K562 (cell line): ENCODE data around the gene P4HTM. TPM values are rescaled to one million over a fixed set of nuclear protein-coding genes. Genes with fewer than 3 reads are reported as not detected.

Source experiments
- ASH1L ChIP-seq: fragments of 450-650 bp; IDR thresholded peaks from 2 replicates; pipeline ENCODE4 v1.6.1; 2018; ENCODE audit warnings: borderline replicate concordance, mild to moderate bottlenecking, low read depth; ENCODE audit not compliant: partially characterized antibody
- CTCF ChIP-seq, 3 experiments: IDR thresholded peaks in 2 of 3; conservative IDR thresholded peaks in 1 of 3; 2 replicates each; pipeline ENCODE4 v1.5.1; 2011 to 2012; ENCODE audit warnings: low read length in 3 of 3, mild to moderate bottlenecking in 3 of 3, control low read depth in 2 of 3, improper control_type of control experiment in 1 of 3, inconsistent platforms in 1 of 3, low read depth in 1 of 3, mixed read lengths in 1 of 3, moderate library complexity in 1 of 3; ENCODE audit not compliant: insufficient read depth in 2 of 3
- ELF2 ChIP-seq: fragments of 250-450 bp; sonication (Bioruptor Pico); IDR thresholded peaks from 2 replicates; pipeline ENCODE4 v1.5.0; 2021; ENCODE audit warnings: mild to moderate bottlenecking
- GATAD2B ChIP-seq: fragments of 450-650 bp; IDR thresholded peaks from 2 replicates; pipeline ENCODE4 v1.6.1; 2017; ENCODE audit warnings: mild to moderate bottlenecking, borderline replicate concordance
- HNRNPH1 ChIP-seq: fragments of 200-400 bp; formaldehyde crosslinking; optimal IDR thresholded peaks from 2 replicates; pipeline ENCODE3; 2017; ENCODE audit warnings: low read depth, mild to moderate bottlenecking, low read length, moderate library complexity
- HOMEZ ChIP-seq: fragments of 250-450 bp; sonication (Bioruptor Pico); IDR thresholded peaks from 2 replicates; pipeline ENCODE4 v1.4.0; 2020; ENCODE audit warnings: mild to moderate bottlenecking, moderate library complexity
- KLF1 ChIP-seq: fragments of 450-650 bp; IDR thresholded peaks from 2 replicates; pipeline ENCODE4 v1.6.1; 2016; ENCODE audit warnings: missing genetic modification characterization, missing compliant biosample characterization
- NR2C1 ChIP-seq, 2 experiments: fragments of 450-650 bp; IDR thresholded peaks; 2 replicates each; pipeline ENCODE4 v1.6.1; 2017; ENCODE audit warnings: mild to moderate bottlenecking in 2 of 2, antibody characterized with exemption in 1 of 2, inconsistent platforms in 1 of 2, missing compliant biosample characterization in 1 of 2, missing genetic modification characterization in 1 of 2
- PHB ChIP-seq: fragments of 250-450 bp; sonication (Bioruptor Pico); IDR thresholded peaks from 2 replicates; pipeline ENCODE4 v1.5.0; 2021
- REST ChIP-seq, 2 experiments: fragments of 450-650 bp; formaldehyde crosslinking in 1 of 2; IDR thresholded peaks; 2 replicates each; pipeline versions ENCODE4 v1.4.0 to v1.6.1; 2014 to 2020; ENCODE audit warnings: mild to moderate bottlenecking in 2 of 2, borderline replicate concordance in 1 of 2, low read depth in 1 of 2
- SMARCE1 ChIP-seq: fragments of 450-650 bp; IDR thresholded peaks from 2 replicates; pipeline ENCODE4 v1.7.1; 2016; ENCODE audit warnings: mild to moderate bottlenecking
- THRA ChIP-seq: fragments of 450-650 bp; IDR thresholded peaks from 2 replicates; pipeline ENCODE4 v1.6.1; 2017; ENCODE audit warnings: mild to moderate bottlenecking, moderate library complexity
- ZBED1 ChIP-seq: IDR thresholded peaks from 2 replicates; pipeline ENCODE4 v1.6.1; 2014
- ZFP30 ChIP-seq: fragments of 250-450 bp; sonication (Bioruptor Pico); IDR thresholded peaks from 2 replicates; pipeline ENCODE4 v1.8.0; 2022; ENCODE audit warnings: moderate library complexity, mild to moderate bottlenecking, inconsistent platforms, borderline replicate concordance
- ZNF431 ChIP-seq: sonication (generic); formaldehyde crosslinking; IDR thresholded peaks from 2 replicates; pipeline ENCODE4 v1.8.0; 2022; ENCODE audit warnings: mild to moderate bottlenecking, missing genetic modification reagents
- polyA plus RNA-seq, 8 experiments: library from polyadenylated mRNA; depleted of rRNA in 4 of 8; stranded (reverse) in 5 of 8; unstranded in 3 of 8; fragments of >200 nt; fragmentation: Nextera tagmentation in 2 of 8; fragmentation: Illumina TruSeq in 1 of 8; extraction: Ambion mirVana in 2 of 8; extraction: Trizol in 1 of 8; gene quantifications; 2 replicates each; pipeline versions ENCODE4 v1.2.1 to v1.2.3, GENCODE V29; 2011 to 2014; ENCODE audit warnings: inconsistent platforms in 1 of 8, missing spikeins in 1 of 8
- total RNA-seq, 7 experiments: library from RNA; depleted of rRNA in 6 of 7; stranded (reverse); fragments of >200 nt in 6 of 7; fragmentation: Illumina TruSeq in 2 of 7; extraction: Trizol in 2 of 7; gene quantifications; 2 replicates each; pipeline versions ENCODE4 v1.2.1 to v1.2.3, GENCODE V29; 2011 to 2021; ENCODE audit warnings: low replicate concordance in 1 of 7

P4HTM gene
- total and polyA plus RNA-seq, 9 of the 15 experiments (the other 6 are each of a cell fraction or from before 2014, with no cell fraction given): 0.09 to 0.66 (median 0.25) TPM; not detected in 2

GRCh38 chr3:49021213-49021812, 31.3 kb downstream of the P4HTM start (continued):
- TF ChIP-seq HOMEZ (CRISPR knock-in tag): no peak
- 0 out of 2 replicates have a peak, but pooled peaks have one; percentile 37 for TF ChIP-seq ELF2 (CRISPR knock-in tag)
- no peak for TF ChIP-seq ZFP30 (CRISPR knock-in tag)
- 0 out of 2 replicates have a peak, but pooled peaks have one; percentile 66 for TF ChIP-seq ZBED1
- TF ChIP-seq ZNF431 (CRISPR knock-in tag): no peak
- TF ChIP-seq CTCF (IDR thresholded peaks at IDR 0.05 in 2 of 3, conservative IDR thresholded peaks at IDR 0.05 in 1 of 3; ENCODE audit: insufficient read depth in 2 of 3, low read depth in 1 of 3, low read length in 3 of 3): no peak
- TF ChIP-seq REST (IDR thresholded peaks at IDR 0.05; ENCODE audit: borderline replicate concordance): peak; percentile 97
- TF ChIP-seq REST (CRISPR knock-in tag; IDR thresholded peaks at IDR 0.05; ENCODE audit: low read depth): no peak
- no peak for TF ChIP-seq PHB (CRISPR knock-in tag)
- TF ChIP-seq NR2C1 (IDR thresholded peaks at IDR 0.05): no peak
- no peak for TF ChIP-seq NR2C1 (tag; IDR thresholded peaks at IDR 0.05)
- no peak for TF ChIP-seq GATAD2B
- 0 out of 2 replicates have a peak, but pooled peaks have one; percentile 58 for TF ChIP-seq KLF1 (tag)
- no peak for TF ChIP-seq ASH1L
- TF ChIP-seq SMARCE1: no peak
- no peak for TF ChIP-seq HNRNPH1
- no peak for TF ChIP-seq THRA
